Heart right ventricle (tissue), 16 donors: ENCODE data around the gene BACE1-AS. TPM values are rescaled to one million over a fixed set of nuclear protein-coding genes. Genes with fewer than 3 reads are reported as not detected.

Experiments used
- ATAC-seq, 8 donors: fragments of 200-7000 bp; cut with Tn5 transposase; one replicate each; pipeline ENCODE4 v1.9.1; 2020; ENCODE audit warnings: mild to moderate bottlenecking in 8 of 8, moderate library complexity in 8 of 8, moderate number of reproducible peaks in 1 of 8
- DNase-seq, 2 donors: peaks; one replicate each; pipeline ENCODE4 v3.0.0-alpha.2; 2020
- H3K27ac ChIP-seq, 10 donors: fragments of 200-600 bp; sonication (generic) in 2 of 10; one replicate each; pipeline versions ENCODE4 v1.5.0 to v1.8.0; 2020 to 2022; ENCODE audit warnings: mild to moderate bottlenecking in 3 of 10
- H3K27me3 ChIP-seq, 7 donors: fragments of 200-600 bp; one replicate each; pipeline ENCODE4 v1.8.0; 2021 to 2022; ENCODE audit warnings: mild to moderate bottlenecking in 2 of 7
- H3K36me3 ChIP-seq, 9 donors: fragments of 200-600 bp; sonication (generic) in 1 of 9; one replicate each; pipeline versions ENCODE4 v1.5.0 to v1.8.0; 2020 to 2022; ENCODE audit warnings: mild to moderate bottlenecking in 2 of 9
- H3K4me1 ChIP-seq, 9 donors: fragments of 200-600 bp; sonication (generic) in 1 of 9; one replicate each; pipeline versions ENCODE4 v1.5.0 to v1.8.0; 2020 to 2022; ENCODE audit warnings: mild to moderate bottlenecking in 4 of 9
- H3K4me3 ChIP-seq, 10 donors: fragments of 200-600 bp; sonication (generic) in 2 of 10; one replicate each; pipeline versions ENCODE4 v1.5.0 to v1.8.0; 2020 to 2022; ENCODE audit warnings: mild to moderate bottlenecking in 7 of 10, moderate library complexity in 2 of 10
- H3K9me3 ChIP-seq, 11 donors: fragments of 200-600 bp in 10 of 11; sonication (generic) in 2 of 11; one replicate each; pipeline versions ENCODE4 v1.5.0 to v1.8.0; 2013 to 2022; ENCODE audit warnings: mild to moderate bottlenecking in 2 of 11, control low read depth in 1 of 11, moderate library complexity in 1 of 11
- CTCF ChIP-seq, 9 donors: fragments of 200-600 bp; sonication (generic) in 2 of 9; IDR thresholded peaks; one replicate each; pipeline versions ENCODE4 v1.5.0 to v1.8.0; 2021 to 2022; ENCODE audit warnings: antibody characterized with exemption in 9 of 9, mild to moderate bottlenecking in 5 of 9, moderate library complexity in 1 of 9
- WGBS, 2 donors: extraction: QIAGEN DNeasy Blood & Tissue Kit; methylation state at CpG; one replicate each; pipeline ENCODE4 v1.1.7; 2013; ENCODE audit warnings: inconsistent platforms in 1 of 2; 5-methylcytosine and 5-hydroxymethylcytosine counted together
- intact Hi-C, 10 donors: fragments of 100-400 bp; cut with DNase I; formaldehyde crosslinking; loops; one replicate each; pipeline versions ENCODE4 v1.11.1 to v1.14.2; 2022
- polyA plus RNA-seq, 2 donors: library from polyadenylated mRNA; stranded (reverse); fragments of 200-250 nt; gene quantifications; one replicate each; pipeline ENCODE4 v1.2.3, GENCODE V29; 2013
- total RNA-seq, 10 donors: library from RNA; stranded (reverse); fragmentation: NEBNext Ultra II Directional in 3 of 10; extraction: Animal tissue kit (Norgen Biotek cat#: 25700) in 3 of 10; gene quantifications; one replicate each; pipeline versions ENCODE4 v1.2.1 to v1.2.4, GENCODE V29; 2021 to 2023
- donor health status: Arrhythmogenic right ventricular cardiomyopathy.
- donor health status: ischemic (EF 13 %, LVEDD 7.1; RV severe dilation, severe dysfunction).
- donor health status: healthy with polysubstance abuse.
- donor health status: DM: no; HTN: yes; CAD: no.
- donor health status: DM: no; HTN: no; CAD: no.
- donor health status: ischemic (EF 25% LVEDD 6.9; RV normal size, moderate dysfunction).
- donor health status: ischemic (EF 25% LVEDD 5.7; RV mildly dilated, moderate dysfunction).
- donor health status: healthy.
- donor health status: DM: yes; HTN: yes; CAD: no.
- donor health status: Ischemic cardiomyopathy.
- donor health status: ischemic (EF 35%, LVEDD 5.7; RV mildly dilated, moderate dysfunction).
- donor health status: nonischemic (EF 11% LVEDD 7.7; RV severe dilation, severe dysfunction).
- donor health status: DM: yes; HTN: yes; CAD: no.
- donor health status: PGD.
- donor health status: ischemic (EF 29% LVEDD 5.4; RV normal size, mild dysfunction).
- donor health status: nonischemic (EF 23%, LVEDD 6.1; RV moderate dilation, normal function).

Gene BACE1-AS
- total and polyA plus RNA-seq, 12 donors, result 3.9 to 20.0 (median 11.9) TPM

DNA sequence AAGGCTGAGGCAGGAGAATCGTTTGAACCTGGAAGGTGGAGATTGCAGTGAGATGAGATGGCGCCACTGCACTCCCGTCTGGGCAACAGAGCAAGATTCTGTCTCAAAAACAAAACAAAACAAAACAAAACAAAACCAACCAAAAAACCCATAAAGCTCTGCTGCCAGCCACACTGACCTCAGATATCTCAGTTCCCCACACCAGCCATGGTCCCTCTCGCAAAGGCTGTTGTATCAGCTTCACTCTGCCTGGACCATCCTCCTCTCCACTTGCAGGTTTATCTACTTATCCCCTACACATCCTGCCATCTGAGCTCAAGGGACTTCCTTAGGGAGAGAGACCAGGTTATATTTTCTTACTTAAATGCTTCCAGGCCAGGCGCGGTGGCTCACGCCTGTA is 11.1 kb downstream of the BACE1-AS start:
- TF ChIP-seq CTCF (IDR thresholded peaks at IDR 0.05), result no peak
- H3K4me1 ChIP-seq, result peaks cover 3 to 24% (median 15%) of the 10 kb centered on the region in 9 donors
- no peak overlapping the region for H3K27ac ChIP-seq
- ATAC-seq (no peak), DNase-seq (no peak)
- intact Hi-C loops, result no loop called here
- H3K9me3 ChIP-seq, result no peaks in the 10 kb centered on the region
- no peaks in the 10 kb centered on the region for H3K27me3 ChIP-seq
- peaks cover 0 to 7% (median 0%) of the 10 kb centered on the region in 9 donors for H3K36me3 ChIP-seq
- H3K4me3 ChIP-seq, result no peak overlapping the region
- 84 to 93% methylated on average over 7 of the region's 7 CpGs for WGBS, 2 donors

GRCh38 chr11:117303101-117303500 is 12.0 kb downstream of the BACE1-AS start:
- 76 to 81% methylated on average over 4 of the region's 4 CpGs for WGBS, 2 donors
- no peak for DNase-seq
- H3K9me3 ChIP-seq, result no peaks in the 10 kb centered on the region
- H3K27ac ChIP-seq, result no peak overlapping the region
- peaks cover 3 to 24% (median 15%) of the 10 kb centered on the region in 9 donors for H3K4me1 ChIP-seq
- no peaks in the 10 kb centered on the region for H3K27me3 ChIP-seq
- peaks cover 0 to 7% (median 0%) of the 10 kb centered on the region in 9 donors for H3K36me3 ChIP-seq
- intact Hi-C loops, result no loop called here
- no peak for TF ChIP-seq CTCF (IDR thresholded peaks at IDR 0.05)
- ATAC-seq, result no peak
- no peak overlapping the region for H3K4me3 ChIP-seq

GRCh38 chr11:117303646-117304315 is 12.6 kb downstream of the BACE1-AS start:
- WGBS, 2 donors, result 70 to 74% methylated on average over 5 of the region's 5 CpGs
- Histone ChIP-seq H3K36me3 (peaks cover 0 to 7% (median 0%) of the 10 kb centered on the region in 9 donors), H3K9me3 (no peaks in the 10 kb centered on the region), H3K4me3 (no peak overlapping the region), H3K27me3 (no peaks in the 10 kb centered on the region), H3K4me1 (peaks cover 3 to 24% (median 15%) of the 10 kb centered on the region in 9 donors), H3K27ac (no peak overlapping the region)
- intact Hi-C loops, result no loop called here
- DNase-seq (no peak), ATAC-seq (no peak)
- TF ChIP-seq CTCF (IDR thresholded peaks at IDR 0.05), result no peak

GRCh38 chr11:117305145-117305544 is 14.0 kb downstream of the BACE1-AS start:
- no peak overlapping the region for H3K4me3 ChIP-seq
- DNase-seq (no peak), ATAC-seq (no peak)
- H3K27me3 ChIP-seq, result no peaks in the 10 kb centered on the region
- TF ChIP-seq CTCF (IDR thresholded peaks at IDR 0.05), result no peak
- H3K36me3 ChIP-seq, result peaks cover 0 to 7% (median 0%) of the 10 kb centered on the region in 9 donors
- intact Hi-C loops, result no loop called here
- no peaks in the 10 kb centered on the region for H3K9me3 ChIP-seq
- peaks cover 0 to 14% (median 8%) of the 10 kb centered on the region in 9 donors for H3K4me1 ChIP-seq
- H3K27ac ChIP-seq, result no peak overlapping the region
- WGBS, 2 donors, result 95 to 96% methylated on average over 3 of the region's 3 CpGs
